UCSD-AML1 (cell line): ENCODE measurements around the gene HAPLN3.
"Not testable (repeated sequence)": the region's sequence is repeated elsewhere in the genome, so short reads cannot be mapped to it uniquely, and the experiment has no call there.

Source experiments
- DNase-seq: peaks from one replicate; lab custom pipeline; 2025; ENCODE audit not compliant: unreplicated experiment; lab: John Stamatoyannopoulos, UW

Gene HAPLN3

GRCh38 chr15:88894819-88895767 is at the start of gene HAPLN3:
Gene HAPLN3 (minus strand): TSS chr15:88895544. CDS start chr15:88887298, 8,246 bp downstream.
- DNase-seq: peak; percentile 40

GRCh38 chr15:88940110-88940675 is 44.8 kb upstream of the HAPLN3 start:
- DNase-seq: no peak

- DNase-seq: no peak
Measured at GRCh38 chr15:88939486-88939806, 44.1 kb upstream of the HAPLN3 start.

DNA sequence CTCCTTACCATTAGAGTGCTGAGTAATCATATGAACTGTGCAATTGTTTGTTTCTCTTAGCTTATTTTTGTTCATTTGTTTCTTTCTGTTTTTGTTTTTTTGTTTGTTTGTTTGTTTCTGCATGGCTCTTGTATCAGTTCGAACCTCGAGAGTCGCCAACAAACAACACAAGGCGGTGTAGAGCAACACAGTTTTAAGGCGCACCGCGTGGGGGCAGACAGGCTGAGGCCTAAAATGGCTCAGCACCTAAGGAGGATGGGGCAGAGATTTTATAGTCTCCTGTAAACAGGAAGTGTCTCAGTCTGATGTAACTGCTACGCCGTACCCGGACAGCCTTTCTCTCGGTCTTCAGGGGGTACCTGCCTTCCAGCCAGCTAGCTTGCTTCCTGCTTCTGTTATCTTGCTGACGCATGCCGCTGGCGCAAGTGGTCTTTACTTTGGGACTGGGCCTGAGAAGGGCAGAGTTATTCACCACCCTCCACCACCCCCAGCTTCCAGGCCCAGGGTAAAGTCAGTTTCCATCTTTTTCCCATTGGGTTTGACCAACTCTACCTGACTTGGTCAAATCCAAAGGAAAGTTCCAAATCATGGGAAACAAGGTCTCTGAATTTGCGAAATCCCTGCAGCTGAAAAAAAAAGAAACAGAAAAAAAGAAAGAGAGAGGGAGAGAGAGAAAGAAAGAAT is 43.6 kb upstream of the HAPLN3 start:
- no peak for DNase-seq

DNA sequence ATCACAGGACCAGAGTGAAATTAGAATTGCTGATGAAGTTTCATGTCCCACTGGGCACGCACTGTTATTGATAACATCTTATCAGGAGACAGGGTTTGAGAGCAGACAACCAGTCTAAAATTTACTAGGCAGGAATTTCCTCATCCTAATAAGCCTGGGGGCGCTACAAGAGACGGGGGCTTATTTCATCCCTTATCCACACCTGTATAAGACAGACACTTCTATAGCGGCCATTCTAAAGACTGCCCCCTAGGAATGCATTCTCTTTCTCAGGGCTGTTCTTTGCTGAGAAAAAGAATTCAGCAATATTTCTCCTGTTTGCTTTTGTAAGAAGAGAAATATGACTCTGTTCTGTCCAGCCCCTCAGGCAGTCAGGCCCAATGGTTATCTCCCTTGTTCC is 39.1 kb upstream of the HAPLN3 start:
- DNase-seq: not testable (repeated sequence)

GRCh38 chr15:88932875-88933330 is 37.6 kb upstream of the HAPLN3 start:
- DNase-seq: no peak

GRCh38 chr15:88932271-88932874 is 37.0 kb upstream of the HAPLN3 start:
- no peak for DNase-seq

- DNase-seq: no peak
Measured at GRCh38 chr15:88930579-88930978, 35.2 kb upstream of the HAPLN3 start.

GRCh38 chr15:88929358-88930098 is 34.2 kb upstream of the HAPLN3 start:
- DNase-seq: not testable (repeated sequence)

GRCh38 chr15:88928192-88928591 is 32.8 kb upstream of the HAPLN3 start:
- not testable (repeated sequence) for DNase-seq

- DNase-seq: not testable (repeated sequence)
Measured at GRCh38 chr15:88925648-88926047, 30.3 kb upstream of the HAPLN3 start.

DNA sequence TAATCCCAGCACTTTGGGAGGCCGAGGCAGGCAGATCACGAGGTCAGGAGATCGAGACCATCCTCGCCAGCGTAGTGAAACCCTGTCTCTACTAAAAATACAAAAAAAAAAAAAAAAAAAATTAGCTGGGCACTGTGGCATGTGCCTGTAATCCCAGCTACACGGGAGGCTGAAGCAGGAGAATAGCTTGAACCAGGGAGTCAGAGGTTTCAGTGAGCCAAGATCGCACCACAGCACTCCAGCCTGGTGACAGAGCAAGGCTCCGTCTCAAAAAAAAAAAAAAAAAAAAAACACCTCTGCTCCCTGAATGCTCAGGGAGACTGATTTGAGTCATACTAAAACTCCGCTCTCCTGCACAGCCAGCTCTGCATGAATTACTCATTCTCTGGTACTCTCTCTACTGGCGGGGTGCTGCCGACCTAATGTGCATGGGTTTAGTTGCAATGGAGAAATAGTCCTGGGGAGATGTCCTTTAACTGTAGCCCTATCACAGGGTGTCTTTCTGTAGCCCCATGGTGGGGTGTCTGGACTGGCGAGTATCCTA is 25.6 kb upstream of the HAPLN3 start:
- DNase-seq: not testable (repeated sequence)

- DNase-seq: no peak
Measured at GRCh38 chr15:88920186-88920891, 25.0 kb upstream of the HAPLN3 start.

DNA sequence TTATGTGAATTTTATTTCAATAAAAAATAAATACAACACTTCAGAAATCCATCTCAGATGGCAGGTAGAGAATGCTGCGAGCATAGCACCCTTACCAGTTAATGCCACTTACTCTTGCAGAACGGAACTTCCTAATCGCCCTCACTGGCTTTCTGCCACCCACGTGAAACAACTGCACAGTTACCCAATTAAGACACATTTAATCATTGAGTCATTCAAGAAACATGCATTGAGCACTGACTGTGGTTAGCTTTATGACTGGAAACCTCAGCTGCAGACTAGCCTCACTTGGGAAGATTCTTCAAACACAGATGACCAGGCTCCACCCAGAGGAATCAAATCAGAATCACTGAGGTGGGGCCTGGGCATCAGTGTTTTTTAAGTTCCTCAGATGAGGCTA is 23.4 kb upstream of the HAPLN3 start:
- no peak for DNase-seq

DNA sequence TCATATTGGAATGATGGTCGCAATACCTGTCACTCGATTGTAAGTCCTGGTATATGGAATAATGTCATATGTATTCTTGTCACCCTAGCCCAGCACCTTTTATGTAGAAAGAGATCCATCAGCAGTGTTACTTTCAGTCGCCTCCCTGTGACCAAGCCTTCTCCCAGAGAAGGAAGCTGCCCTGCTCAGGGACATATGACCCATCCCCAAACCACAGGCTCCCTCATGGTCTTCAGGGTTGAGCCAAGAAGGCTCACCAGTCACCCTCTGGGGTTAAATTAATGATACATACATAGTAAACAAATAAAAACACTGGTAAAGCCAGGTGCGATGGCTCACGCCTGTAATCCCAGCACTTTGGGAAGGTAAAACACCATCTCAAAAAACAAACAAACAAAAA is 22.4 kb upstream of the HAPLN3 start:
- DNase-seq: no peak

GRCh38 chr15:88915354-88915753 is 20.0 kb upstream of the HAPLN3 start:
- DNase-seq: no peak

DNA sequence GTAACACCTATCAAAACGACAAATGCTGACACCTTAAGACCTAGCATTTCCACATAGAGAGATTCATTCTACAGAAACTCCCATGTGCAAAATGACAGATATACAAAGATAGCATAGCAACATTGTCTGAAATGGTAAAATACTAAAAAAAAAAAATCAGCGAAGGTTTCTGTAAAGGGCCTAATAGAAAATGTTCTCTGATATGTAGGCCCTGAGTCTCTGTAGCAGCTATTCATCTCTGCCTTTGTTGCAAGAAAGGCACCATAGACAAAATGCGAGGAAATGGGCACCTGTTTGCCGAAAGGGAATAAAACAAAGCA is 18.5 kb upstream of the HAPLN3 start:
- DNase-seq: no peak

DNA sequence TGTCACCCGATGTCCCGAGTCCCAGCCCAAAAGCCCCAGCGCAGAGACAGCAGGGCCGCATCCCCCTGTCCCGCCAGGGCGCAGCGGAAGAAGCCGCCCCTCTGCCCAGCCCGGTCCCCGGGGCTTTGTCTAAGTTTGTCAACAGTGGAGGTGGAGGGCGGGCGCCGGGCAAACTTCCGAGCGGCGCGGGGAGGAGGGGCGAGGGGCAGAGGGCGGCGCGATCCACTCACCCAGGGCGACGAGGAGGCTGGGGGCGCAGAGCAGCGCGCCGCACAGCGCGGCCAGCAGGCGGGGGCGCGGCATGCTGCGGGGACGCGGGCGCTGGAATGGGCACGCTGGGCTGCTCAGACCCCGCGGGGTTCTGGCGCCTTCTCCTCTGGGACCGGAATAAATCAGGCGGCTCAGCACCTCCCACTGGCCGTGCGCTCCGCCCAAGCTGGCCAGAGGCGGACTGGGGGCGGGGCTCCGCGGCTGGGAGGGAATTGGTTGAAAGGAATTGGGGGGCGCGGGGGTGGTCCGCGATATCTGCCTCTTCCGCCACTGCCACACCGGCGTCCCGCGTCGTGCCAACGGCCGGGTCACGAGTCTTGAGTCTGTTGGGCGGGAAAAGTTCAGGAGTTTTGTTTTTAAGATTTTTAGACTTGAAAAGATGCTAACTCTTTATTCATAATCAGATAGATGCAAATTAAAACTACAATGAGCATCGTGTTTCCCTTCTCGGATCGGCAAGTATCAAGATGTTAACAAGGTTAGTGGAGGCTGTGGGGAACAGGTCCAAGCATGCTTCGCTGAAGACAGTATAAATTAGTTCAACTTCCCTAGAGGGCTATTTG is 17.9 kb upstream of the HAPLN3 start, which contains the start of gene MFGE8:
TSS of gene MFGE8 (minus strand) at position 363 of the 833 bp plus-strand sequence. CDS start at position 303, 60 bp downstream.
- peak; percentile 63 for DNase-seq

GRCh38 chr15:88912500-88912921 is 17.2 kb upstream of the HAPLN3 start:
- DNase-seq: no peak
